Smooth muscle cell (in vitro differentiated cells): Measurements from ENCODE around the gene VPS18. TPM values are rescaled to one million over a fixed set of nuclear protein-coding genes. Genes with fewer than 3 reads are reported as not detected.

Source experiments
- DNase-seq: peaks from one replicate; lab custom pipeline; 2025; ENCODE audit not compliant: unreplicated experiment; lab: John Stamatoyannopoulos, UW
- H2AFZ ChIP-seq: fragments of 200-600 bp; sonication (generic); 2 replicates; pipeline ENCODE4 v1.6.0; 2016; ENCODE audit warnings: antibody characterized with exemption, low read depth, mild to moderate bottlenecking
- H3F3A ChIP-seq: fragments of 200-600 bp; sonication (generic); 2 replicates; pipeline ENCODE4 v1.6.0; 2017; ENCODE audit warnings: antibody characterized with exemption, low read depth
- H3K27ac ChIP-seq: fragments of 200-600 bp; sonication (generic); 2 replicates; pipeline ENCODE4 v1.5.1; 2016; ENCODE audit warnings: low read depth, mild to moderate bottlenecking
- H3K27me3 ChIP-seq: fragments of 200-600 bp; sonication (generic); 2 replicates; pipeline ENCODE4 v1.6.1; 2016; ENCODE audit warnings: low read depth, mild to moderate bottlenecking
- H3K36me3 ChIP-seq: fragments of 200-600 bp; sonication (generic); 2 replicates; pipeline ENCODE4 v1.5.1; 2016; ENCODE audit warnings: low read depth
- H3K4me1 ChIP-seq: fragments of 200-600 bp; sonication (generic); 2 replicates; pipeline ENCODE4 v1.5.1; 2016; ENCODE audit warnings: low read depth
- H3K4me2 ChIP-seq: fragments of 200-600 bp; sonication (generic); 2 replicates; pipeline ENCODE4 v1.6.0; 2016; ENCODE audit warnings: mild to moderate bottlenecking
- H3K4me3 ChIP-seq: fragments of 200-600 bp; sonication (generic); 2 replicates; pipeline ENCODE4 v1.5.1; 2016; ENCODE audit warnings: mild to moderate bottlenecking
- H3K79me2 ChIP-seq: fragments of 200-600 bp; sonication (generic); 2 replicates; pipeline ENCODE4 v1.6.0; 2016; ENCODE audit warnings: low read depth, mild to moderate bottlenecking
- H3K9ac ChIP-seq: fragments of 200-600 bp; sonication (generic); 2 replicates; pipeline ENCODE4 v1.6.0; 2016; ENCODE audit warnings: low read depth
- H3K9me3 ChIP-seq: fragments of 200-600 bp; sonication (generic); replicated peaks from 2 replicates; pipeline ENCODE4 v1.5.1; 2016; ENCODE audit warnings: low read depth
- H4K20me1 ChIP-seq: fragments of 200-600 bp; sonication (generic); 2 replicates; pipeline ENCODE4 v1.6.0; 2016; ENCODE audit warnings: low read depth
- WGBS: methylation state at CpG from one replicate; pipeline ENCODE4 v1.1.7; 2016; ENCODE audit warnings: low lambda C conversion rate; 5-methylcytosine and 5-hydroxymethylcytosine counted together
- polyA plus RNA-seq: library from polyadenylated mRNA; unstranded; fragments of >200 nt; fragmentation: Nextera tagmentation; extraction: Ambion mirVana; gene quantifications from 2 replicates; pipeline ENCODE4 v1.2.1, GENCODE V29; 2016
- total RNA-seq: library from RNA; depleted of rRNA; stranded (reverse); fragments of >200 nt; gene quantifications from 2 replicates; pipeline ENCODE4 v1.2.3, GENCODE V29; 2014
- TF ChIP-seq, protein P1 (sequence below): fragments of 200-600 bp; sonication (generic); IDR thresholded peaks from 2 replicates; pipeline ENCODE4 v1.5.1; 2017; ENCODE audit warnings: borderline replicate concordance, mild to moderate bottlenecking, antibody characterized with exemption; ENCODE audit not compliant: insufficient read depth, poor library complexity, severe bottlenecking

The VPS18 gene
- total and polyA plus RNA-seq, 2 experiments from 2014 or later: 14.2 to 17.2 TPM

DNA sequence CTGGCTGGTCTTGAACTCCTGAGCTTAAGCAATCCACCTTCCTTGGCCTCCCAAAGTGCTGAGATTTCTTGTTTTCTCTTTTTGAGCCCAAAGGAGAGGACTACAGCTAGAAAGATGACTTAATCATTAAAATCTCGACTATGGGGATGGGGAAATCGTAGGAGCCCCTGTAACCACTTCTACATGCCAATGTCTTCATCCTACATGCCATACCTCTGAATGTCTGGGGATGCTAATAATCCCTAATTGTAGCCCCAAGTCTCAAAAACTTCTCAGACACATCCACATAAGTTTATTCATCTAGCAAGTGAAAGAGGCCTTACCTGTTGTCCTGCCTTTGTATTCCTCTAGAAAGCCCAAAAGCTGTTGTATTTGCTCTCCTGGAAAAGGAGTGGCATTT, 16.6 kb upstream of the VPS18 start:
- WGBS: 65% methylated on average over 2 of the region's 2 CpGs
- Histone ChIP-seq H3K4me1 (no peaks in the 10 kb centered on the region), H2AFZ (no peak overlapping the region), H3K9me3 (no peaks in the 10 kb centered on the region), H3K27ac (no peak overlapping the region), H3K9ac (no peak overlapping the region), H3K4me3 (no peak overlapping the region), H4K20me1 (no peaks in the 10 kb centered on the region), H3K4me2 (no peak overlapping the region), H3K27me3 (peaks cover 18% of the 10 kb centered on the region), H3K36me3 (no peaks in the 10 kb centered on the region), H3K79me2 (no peaks in the 10 kb centered on the region), H3F3A (no peaks in the 10 kb centered on the region)
- TF ChIP-seq, protein P1, sequence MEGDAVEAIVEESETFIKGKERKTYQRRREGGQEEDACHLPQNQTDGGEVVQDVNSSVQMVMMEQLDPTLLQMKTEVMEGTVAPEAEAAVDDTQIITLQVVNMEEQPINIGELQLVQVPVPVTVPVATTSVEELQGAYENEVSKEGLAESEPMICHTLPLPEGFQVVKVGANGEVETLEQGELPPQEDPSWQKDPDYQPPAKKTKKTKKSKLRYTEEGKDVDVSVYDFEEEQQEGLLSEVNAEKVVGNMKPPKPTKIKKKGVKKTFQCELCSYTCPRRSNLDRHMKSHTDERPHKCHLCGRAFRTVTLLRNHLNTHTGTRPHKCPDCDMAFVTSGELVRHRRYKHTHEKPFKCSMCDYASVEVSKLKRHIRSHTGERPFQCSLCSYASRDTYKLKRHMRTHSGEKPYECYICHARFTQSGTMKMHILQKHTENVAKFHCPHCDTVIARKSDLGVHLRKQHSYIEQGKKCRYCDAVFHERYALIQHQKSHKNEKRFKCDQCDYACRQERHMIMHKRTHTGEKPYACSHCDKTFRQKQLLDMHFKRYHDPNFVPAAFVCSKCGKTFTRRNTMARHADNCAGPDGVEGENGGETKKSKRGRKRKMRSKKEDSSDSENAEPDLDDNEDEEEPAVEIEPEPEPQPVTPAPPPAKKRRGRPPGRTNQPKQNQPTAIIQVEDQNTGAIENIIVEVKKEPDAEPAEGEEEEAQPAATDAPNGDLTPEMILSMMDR: no peak
- DNase-seq: no peak

DNA sequence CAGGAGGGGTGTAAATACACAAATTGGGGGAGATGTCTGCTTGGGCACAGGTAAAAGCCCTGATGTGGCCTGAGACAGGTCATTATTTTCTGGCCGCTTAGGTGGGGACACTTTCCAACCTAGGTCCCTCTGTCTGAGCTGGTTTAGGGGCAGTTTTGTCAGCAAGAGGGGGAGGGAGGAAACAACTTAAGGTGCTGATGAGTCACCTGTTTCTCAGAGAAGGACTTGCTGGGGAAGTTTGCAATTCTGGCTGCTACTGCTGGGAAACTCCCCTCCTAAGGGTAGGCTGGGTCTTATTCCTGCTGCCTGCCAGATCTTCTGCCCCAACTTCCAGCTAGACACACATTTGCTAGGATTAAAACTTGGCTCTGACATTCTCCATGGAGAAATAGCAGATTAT, 15.5 kb upstream of the VPS18 start:
- WGBS: 61% methylated on average over 1 of the region's 1 CpG
- Histone ChIP-seq H3K4me3 (no peak overlapping the region), H3K4me1 (no peaks in the 10 kb centered on the region), H3K79me2 (no peaks in the 10 kb centered on the region), H3K27ac (peak overlapping the region; percentile 62), H3F3A (no peaks in the 10 kb centered on the region), H2AFZ (no peak overlapping the region), H3K9me3 (no peaks in the 10 kb centered on the region), H4K20me1 (no peaks in the 10 kb centered on the region), H3K4me2 (no peak overlapping the region), H3K36me3 (no peaks in the 10 kb centered on the region), H3K27me3 (peaks cover 9% of the 10 kb centered on the region), H3K9ac (no peak overlapping the region)
- DNase-seq: no peak
- TF ChIP-seq, protein P1: no peak

DNA sequence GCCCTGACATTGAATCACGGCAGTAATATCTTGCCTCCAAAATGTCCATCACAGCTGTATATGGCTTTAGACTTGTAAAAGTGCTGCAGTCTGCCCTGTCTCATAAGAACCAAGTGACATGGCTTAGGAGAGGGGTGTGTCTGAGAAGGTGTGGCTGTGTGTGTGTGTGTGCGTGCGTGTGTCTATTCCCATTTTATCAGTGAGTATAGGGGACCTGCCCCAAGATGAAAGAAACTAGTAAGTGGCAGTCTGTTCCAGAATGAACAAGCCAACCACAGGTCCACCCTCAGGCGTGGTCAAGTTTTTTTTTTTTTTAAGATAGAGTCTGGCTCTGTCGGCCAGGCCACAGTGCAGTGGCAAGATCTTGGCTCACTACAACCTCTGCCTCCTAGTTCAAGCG, 14.6 kb upstream of the VPS18 start:
- DNase-seq: no peak
- Histone ChIP-seq H3K9me3 (no peaks in the 10 kb centered on the region), H3K79me2 (no peaks in the 10 kb centered on the region), H3K4me2 (no peak overlapping the region), H3F3A (no peaks in the 10 kb centered on the region), H3K36me3 (no peaks in the 10 kb centered on the region), H2AFZ (no peak overlapping the region), H3K27ac (no peak overlapping the region), H3K4me1 (no peaks in the 10 kb centered on the region), H3K9ac (no peak overlapping the region), H3K27me3 (peaks cover under 1% of the 10 kb centered on the region), H4K20me1 (no peaks in the 10 kb centered on the region), H3K4me3 (no peak overlapping the region)
- TF ChIP-seq, protein P1: no peak
- 88% methylated on average over 6 of the region's 6 CpGs for WGBS

DNA sequence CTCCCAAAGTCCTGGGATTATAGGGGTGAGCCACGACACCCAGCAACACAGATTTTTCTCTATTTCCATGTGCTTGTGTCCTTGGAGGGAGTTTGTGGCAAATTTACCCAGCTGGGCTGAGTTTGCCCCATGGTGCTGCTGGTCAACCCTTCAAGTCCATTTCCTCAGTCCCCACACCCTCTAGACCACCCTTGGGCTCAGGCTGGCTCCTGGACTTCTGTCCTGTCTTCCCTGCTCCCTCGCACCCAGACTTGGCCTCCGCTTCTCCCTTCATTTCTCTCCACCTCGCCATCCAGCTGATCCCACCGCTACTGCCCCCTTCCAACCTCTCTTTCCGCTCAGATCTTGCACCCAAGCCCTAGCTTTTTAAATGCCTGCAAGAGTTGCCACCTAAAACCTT, 12.9 kb upstream of the VPS18 start:
- Histone ChIP-seq H2AFZ (no peak overlapping the region), H4K20me1 (no peaks in the 10 kb centered on the region), H3K9me3 (no peaks in the 10 kb centered on the region), H3K4me1 (no peaks in the 10 kb centered on the region), H3K4me3 (no peak overlapping the region), H3K27me3 (no peaks in the 10 kb centered on the region), H3K4me2 (no peak overlapping the region), H3K27ac (no peak overlapping the region), H3K9ac (no peak overlapping the region), H3K79me2 (no peaks in the 10 kb centered on the region), H3F3A (no peaks in the 10 kb centered on the region), H3K36me3 (no peaks in the 10 kb centered on the region)
- DNase-seq: no peak
- TF ChIP-seq, protein P1: no peak
- WGBS: 92% methylated on average over 6 of the region's 6 CpGs
